H1 (cell line): ENCODE measurements around the gene INO80. TPM values are rescaled to one million over a fixed set of nuclear protein-coding genes. Genes with fewer than 3 reads are reported as not detected.

Experiments
- BRCA1 ChIP-seq: IDR thresholded peaks from 2 replicates; pipeline ENCODE4 v1.6.1; 2012; ENCODE audit warnings: low read depth, low read length, improper control_type of control experiment
- POLR2A ChIP-seq, 2 experiments: IDR thresholded peaks; 1 replicate in 1 of 2; 2 replicates in 1 of 2; pipeline ENCODE4 v1.6.1; 2011; ENCODE audit warnings: low read depth in 2 of 2, low read length in 2 of 2, mild to moderate bottlenecking in 2 of 2; ENCODE audit errors: control extremely low read depth in 1 of 2
- polyA plus RNA-seq, 7 experiments: library from polyadenylated mRNA; depleted of rRNA in 3 of 7; stranded (reverse) in 5 of 7; unstranded in 2 of 7; fragments of >200 nt in 5 of 7; fragments of 200-250 nt in 2 of 7; gene quantifications; 1 replicate in 5 of 7; 2 replicates in 1 of 7; 4 replicates in 1 of 7; pipeline versions ENCODE4 v1.2.1 to v1.2.3, GENCODE V29; 2011 to 2013; ENCODE audit warnings: missing spikeins in 2 of 7, mixed read lengths in 2 of 7
- total RNA-seq: library from RNA; stranded (reverse); fragmentation: NEBNext Ultra II Directional; extraction: Animal tissue kit (Norgen Biotek cat#: 25700); gene quantifications from 2 replicates; pipeline ENCODE4 v1.2.1, GENCODE V29; 2021

INO80 gene
- total and polyA plus RNA-seq, 2 of the 8 experiments (the other 6 are each of a cell fraction or from before 2014, with no cell fraction given) = 4.3 to 24.5 TPM

DNA sequence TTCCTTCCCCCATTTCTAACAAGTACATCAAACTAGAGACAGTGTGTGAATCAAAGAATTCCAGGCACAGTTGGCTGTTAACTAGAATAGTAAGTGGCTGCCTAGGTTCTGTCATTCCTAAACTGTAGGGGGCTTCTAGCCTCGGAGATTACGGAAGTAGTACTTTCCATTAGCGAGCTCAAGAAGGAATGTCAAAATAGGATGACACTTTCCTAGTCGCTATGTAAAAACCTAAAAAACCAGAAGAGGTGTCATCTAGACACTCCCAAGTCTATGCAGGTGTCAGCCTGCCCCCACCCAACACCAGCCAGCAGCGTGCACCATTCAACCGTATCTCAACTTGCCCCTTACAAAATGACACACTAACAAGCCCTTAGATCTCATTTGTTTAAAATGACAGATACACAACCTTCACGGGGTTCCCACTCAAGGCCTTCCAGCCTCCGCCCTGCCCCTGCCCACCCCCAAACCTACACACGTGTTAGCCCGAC lies 874 bp downstream of the INO80 start (continued):
- TF ChIP-seq POLR2A (IDR thresholded peaks at IDR 0.05; ENCODE audit: control extremely low read depth in 1 of 2, low read depth in 2 of 2, low read length in 2 of 2) (no peak), BRCA1 (no peak)
